Measurements from ENCODE around the gene IRS1.

IRS1 gene

GRCh38 chr2:226755631-226756030, 44.0 kb downstream of the IRS1 start:
- DNase-seq, result no peak

DNA sequence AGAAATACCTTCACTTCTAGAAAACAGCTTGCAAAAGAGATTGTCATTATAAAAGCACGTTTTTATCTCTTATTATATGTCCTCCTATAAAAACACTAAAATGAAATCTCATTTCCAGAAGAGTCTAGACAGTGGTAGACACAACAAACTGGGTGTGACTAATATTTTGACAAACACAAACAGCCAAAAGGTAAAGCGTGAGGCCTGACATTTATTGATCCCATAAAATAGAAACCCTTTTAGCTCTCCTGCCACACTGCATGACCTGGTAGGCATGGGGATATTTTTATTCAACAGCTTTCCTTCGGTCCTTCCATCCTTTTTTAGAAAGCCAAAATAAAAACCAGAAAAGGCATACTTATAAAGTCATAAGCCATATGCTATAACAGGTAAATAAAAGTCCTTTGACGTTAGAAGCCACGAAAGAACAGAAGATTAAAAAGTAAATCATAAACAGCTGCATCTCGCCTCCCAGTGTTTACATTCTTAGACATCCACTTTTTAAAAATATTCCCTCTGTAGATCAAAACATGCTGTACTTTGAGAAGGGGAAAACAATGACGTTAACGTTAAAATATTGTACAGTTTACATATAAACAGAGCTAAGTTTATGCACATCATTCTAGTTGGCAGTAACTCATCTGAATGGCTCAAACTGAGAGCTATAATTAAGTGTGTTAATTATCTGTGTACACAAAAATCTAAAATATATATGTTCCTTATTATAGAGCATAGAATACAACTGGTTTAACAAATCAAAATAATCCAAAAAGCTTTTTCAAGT, 44.6 kb downstream of the IRS1 start:
- DNase-seq, result no peak

- no peak for DNase-seq
These were observed 46.7 kb downstream of the IRS1 start for GRCh38 chr2:226752887-226753286.

DNA sequence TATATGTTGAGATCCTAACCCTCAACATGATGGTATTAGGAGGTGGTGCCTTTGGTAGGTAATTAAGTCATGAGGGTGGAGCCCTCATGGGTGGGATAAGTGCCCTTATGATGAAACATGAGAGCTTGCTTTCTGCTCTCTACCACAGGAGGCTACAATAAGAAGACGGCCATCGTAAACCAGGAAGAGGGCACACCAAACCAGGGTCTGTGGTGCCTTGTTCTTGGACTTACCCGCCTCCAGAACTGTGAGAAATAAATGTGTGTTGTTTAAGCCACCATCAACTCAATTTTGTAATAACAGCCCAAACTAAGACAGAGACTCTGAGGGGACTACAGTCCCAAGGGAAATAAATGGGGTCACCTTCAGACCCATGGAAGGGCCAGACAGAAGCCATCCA, 52.3 kb downstream of the IRS1 start:
- no peak for DNase-seq

DNA sequence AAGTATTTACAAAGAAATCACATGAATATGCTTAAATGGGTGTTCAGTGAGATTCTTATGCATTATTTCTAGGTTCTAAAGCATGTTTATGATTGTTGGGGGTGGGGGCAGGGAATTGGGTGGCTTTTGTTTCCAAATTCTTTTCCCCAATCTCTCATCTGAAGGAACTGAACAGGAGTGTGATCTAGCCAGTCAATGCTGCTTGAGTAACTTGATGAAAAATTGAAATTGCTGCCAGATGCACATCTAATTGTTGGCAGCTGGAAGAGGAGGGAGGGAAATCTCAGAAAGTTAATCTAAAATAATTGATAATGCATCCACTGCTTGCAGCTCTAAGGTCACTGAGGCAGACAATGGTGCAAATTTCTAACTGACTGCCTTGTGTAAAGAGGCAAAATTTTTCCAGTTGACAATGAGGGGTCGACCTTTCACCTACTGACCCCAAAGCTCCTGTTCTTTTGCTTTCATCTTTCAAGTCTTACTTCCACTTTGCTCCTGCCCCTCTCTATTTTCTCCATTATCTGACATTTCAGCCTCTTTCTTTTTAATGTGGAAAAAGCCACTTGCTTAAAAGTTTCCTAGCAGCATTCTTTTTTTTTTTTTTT, 53.3 kb downstream of the IRS1 start:
- no peak for DNase-seq

- no peak for DNase-seq
These were observed 55.7 kb downstream of the IRS1 start for GRCh38 chr2:226743915-226744314.

DNA sequence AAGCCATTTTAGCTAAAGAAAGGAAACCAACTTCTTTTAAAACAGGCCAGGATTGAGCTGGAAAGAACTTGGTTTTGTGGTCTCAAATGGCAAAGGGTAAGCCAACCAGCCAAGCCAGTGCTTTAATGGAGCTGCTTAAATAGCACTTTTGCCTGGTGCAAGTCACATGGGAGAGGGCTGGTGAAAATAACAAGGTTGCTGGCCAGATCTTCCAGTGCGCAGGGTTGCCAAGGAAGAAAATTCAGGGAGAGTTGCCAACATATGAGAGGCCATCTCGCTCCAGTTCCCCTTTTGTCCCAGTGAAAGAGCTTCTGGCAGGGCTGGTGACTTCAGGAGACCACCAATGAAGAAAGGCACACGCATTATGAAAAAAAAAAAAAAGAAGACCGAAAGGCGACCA, 57.3 kb downstream of the IRS1 start:
- DNase-seq, result no peak

GRCh38 chr2:226740039-226740648, 59.5 kb downstream of the IRS1 start:
- DNase-seq, result no peak

DNA sequence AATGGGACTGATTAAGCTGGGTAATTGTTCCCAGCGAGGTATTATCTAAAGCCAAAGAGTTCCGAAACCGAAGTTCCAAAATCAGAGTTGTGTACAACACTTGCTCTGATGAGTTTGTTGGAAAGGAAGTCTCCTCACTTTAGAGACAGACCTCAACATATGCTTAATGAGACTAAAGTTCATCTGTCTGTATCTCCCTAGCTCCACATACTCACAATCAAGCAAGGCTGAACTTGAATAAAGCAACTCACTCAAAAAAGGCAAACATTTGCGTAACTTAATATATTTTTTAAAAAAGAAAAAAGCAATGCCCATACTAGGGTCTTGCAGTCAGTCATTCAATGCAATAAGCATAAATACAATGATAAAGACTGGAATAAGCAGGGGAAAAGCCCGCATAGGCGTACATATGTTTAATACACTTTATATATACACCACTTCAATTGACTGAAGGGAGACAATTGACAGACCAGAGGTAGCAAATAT, 60.0 kb downstream of the IRS1 start:
- no peak for DNase-seq

- peak; percentile 24 for DNase-seq
These were observed 60.6 kb downstream of the IRS1 start for GRCh38 chr2:226738821-226739544.

DNA sequence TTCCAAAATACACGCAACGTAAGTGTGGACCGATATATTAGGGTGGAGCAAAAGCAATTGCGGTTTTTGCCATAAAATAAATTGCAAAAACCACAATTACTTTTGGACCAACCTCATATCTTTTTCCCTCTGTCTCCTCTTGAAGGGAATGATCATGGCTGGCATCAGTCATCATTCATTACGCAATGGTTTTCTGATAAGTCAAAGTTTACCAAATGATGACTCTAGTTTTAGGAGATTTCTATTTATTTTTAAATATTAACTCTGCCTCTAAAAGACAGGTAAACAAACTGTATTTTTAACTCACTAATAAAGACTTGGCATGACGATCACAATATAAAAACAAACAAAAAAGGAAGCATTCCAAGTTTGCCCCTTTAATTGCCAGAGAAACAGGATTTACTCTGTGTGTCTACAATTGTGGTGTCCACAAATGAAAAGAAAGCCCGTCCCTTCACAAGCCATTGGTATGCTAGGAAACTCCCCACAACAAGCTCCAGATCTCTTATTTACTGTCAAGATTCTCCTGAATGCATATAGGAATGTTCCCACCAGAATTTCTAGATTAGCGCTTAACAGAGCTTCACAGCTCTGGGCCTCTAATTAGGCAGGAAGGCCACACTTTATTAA, 61.3 kb downstream of the IRS1 start:
- DNase-seq, result no peak

DNA sequence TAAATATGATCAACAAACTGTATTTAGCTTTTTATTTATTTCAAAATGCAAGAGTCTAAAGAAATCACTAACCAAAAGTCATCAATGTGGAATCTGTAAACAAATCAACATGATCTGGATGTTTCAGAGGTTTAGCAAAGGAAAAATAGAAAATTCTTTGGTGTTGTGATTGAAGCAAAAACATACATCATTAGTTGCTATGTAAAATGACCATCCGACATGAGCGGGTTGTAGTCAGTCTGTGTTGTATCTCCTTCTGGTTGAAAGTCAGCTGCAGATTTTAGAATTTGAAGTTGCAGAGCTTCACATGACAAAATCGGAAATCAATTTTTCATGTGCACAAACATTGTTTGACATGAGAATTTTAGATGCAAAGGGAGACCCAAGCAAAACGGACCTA, 63.2 kb downstream of the IRS1 start:
- DNase-seq, result no peak

GRCh38 chr2:226733927-226734564, 65.6 kb downstream of the IRS1 start:
- DNase-seq, result no peak

- no peak for DNase-seq
These were observed 66.3 kb downstream of the IRS1 start for GRCh38 chr2:226733189-226733858.

DNA sequence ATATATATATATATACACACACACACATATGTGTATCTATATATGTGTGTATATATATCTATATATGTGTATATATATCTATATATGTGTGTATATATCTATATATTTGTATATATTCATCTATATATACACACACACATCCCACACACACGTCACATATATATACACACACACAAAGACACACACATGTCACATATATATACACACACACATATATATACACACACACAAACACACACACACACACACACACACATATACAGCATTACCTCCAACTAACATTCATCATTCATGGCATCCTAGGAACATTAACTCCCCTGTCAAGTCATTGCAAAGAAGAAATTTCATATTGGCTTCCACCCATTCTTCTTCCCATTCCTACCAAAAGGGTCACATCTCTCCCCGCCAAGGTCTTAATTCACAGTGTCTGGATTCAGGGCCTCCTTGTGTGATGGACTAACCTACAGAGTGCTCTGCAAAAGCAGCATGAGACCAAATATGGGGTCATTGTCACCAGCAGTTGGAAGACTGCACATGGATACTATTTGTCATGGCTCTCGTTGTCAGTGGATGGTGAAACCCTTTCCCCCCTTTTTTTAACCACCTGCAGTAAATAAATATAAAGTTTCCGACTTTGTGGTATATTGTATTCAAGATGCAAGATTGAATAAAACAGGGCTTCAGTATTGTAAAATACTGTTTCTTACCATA, 67.0 kb downstream of the IRS1 start:
- no peak for DNase-seq

DNA sequence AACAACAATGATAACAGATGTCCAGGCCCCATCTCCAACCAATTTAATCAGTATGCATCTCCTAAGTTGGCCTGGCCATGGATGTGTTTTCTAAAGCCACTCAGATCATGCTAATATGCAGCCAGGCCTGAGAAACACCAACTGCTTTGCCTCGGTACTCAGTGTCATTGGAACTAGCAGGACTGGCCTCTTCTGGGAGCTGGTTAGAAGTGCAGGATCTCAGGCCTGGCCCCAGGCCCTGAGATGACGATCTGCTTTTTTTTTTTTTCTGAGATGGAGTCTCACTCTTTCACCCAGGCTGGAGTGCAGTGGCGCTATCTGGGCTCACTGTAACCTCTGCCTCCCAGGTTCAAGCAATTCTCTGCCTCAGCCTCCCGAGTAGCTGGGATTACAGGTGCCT, 69.1 kb downstream of the IRS1 start:
- no peak for DNase-seq

- no peak for DNase-seq
These were observed 70.6 kb downstream of the IRS1 start for GRCh38 chr2:226728996-226729395.

GRCh38 chr2:226727251-226727650, 72.4 kb downstream of the IRS1 start:
- no peak for DNase-seq

DNA sequence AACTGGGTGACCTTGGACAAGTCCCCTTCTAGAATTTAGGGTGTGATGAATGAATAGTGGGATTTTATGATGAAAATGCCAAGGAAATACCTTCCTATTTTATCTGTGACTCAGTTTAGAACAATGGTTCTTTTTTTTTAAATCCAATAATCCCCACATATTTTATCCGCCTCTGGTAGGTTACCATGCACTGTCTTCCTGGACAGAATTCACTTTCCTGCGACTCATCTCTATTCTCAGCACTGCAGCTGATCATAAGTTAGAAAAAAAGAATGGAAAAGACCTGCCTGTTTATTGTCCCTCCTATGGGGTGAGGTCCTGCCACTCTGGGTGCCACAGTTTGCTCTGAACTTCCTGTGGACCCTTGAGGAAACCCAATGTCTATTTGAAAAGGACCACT, 73.1 kb downstream of the IRS1 start:
- no peak for DNase-seq

DNA sequence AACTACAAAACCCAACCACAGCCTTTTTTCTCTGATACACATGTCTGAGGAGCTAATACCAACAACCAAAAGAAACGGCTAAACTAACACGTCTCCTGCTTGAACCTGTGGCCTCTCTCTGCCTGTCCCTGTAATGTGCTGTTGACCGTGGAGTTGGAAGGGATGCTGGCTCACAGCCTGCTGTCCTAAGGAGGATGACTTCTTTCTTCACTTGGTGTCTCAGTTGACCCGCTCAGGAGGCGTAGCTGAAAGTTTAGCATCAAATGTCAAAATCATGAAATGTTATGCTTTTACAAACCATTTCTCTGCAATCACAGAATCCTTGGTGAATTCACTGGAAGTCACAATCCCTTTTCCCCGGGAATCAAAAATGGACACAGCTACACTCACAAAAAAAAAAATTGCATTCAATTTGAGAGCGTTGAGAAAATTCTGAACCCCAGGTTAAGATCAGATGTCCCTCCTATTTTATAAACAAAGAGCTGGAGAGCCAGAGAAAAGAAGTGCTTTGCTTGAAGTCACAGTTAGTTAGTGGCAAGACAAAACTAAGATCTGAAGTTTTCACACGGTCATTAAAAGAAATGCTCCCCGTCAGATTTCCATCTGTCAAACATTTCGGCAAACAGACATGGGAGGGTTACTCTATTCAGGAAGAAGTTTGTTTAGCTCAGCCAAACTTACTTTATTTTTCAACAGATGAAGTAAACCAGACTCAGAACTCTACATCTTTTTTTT, 74.3 kb downstream of the IRS1 start:
- DNase-seq, result no peak

- DNase-seq, result no peak
These were observed 78.1 kb downstream of the IRS1 start for GRCh38 chr2:226721541-226721940.
